Stimulated activated CD4-positive, alpha-beta T cell treated with anti-CD3 and anti-CD28 coated beads, Interleukin-4, amount 100 ng/mL, for 48 hours (primary cell): ENCODE results near the gene AKT3.

Experiments
- DNase-seq, 2 donors: peaks; one replicate each; pipeline ENCODE4 v3.0.0-alpha.2; 2020; ENCODE audit warnings: low read depth in 2 of 2

The AKT3 gene

DNA sequence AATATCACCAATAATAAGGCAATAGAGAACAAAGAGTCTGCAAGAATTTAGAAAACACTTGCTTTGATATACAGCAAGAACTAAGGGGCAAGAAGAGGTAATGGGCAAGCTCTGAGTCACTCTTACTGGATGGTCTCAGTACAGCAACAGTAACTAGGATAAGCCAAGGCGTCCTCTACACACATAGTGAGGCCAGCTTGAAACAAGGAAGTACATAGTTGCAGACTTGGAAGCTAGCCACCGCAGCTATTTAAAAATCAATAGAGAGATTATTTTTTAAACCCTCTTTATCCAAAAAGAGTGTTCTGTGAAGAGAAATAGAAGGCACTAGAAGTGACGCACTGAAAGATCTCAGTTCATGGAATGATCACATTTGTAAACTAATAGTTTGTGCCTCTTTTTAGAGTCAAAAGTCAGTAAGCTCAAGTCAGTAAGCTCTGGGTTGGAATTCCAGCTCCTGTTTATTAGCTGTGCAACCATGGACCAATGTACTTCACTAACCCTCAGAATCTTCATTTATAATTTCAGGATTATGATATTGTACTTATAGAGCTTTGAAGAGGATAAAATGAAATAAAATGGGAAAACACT lies 118.6 kb downstream of the AKT3 start:
- no peak for DNase-seq

DNA sequence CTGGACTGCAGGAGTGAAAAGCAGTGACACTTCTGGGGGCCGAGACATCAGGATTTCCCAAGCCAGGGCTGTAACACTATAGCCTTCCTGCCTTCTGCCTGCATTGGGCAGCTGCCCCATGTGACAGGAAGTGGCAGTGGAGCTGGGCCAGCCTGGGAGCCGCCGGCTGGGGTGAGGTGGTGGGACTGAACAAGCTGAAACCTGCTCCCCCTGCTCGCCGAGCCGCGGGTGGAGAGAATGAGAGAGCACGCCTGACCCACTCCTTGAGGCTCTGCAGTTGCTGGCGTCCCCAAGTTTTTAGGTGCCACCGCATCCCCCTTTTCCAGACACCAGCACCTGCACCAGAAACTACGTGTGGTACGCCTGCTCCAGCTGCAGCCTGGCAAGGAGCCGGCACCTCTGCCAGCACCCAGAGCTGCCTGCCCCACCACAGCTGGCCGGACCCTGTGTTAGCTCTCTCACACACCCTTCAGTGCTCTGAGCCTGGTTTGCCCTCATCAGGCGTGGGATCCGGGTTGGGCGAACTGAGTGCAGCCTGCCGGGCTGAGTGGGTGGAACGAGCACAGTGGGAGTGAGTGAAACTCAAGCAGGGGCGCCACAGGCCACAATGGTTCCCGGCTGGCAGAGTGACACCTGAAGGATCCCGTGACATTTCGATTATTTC lies 119.4 kb downstream of the AKT3 start:
- no peak for DNase-seq

DNA sequence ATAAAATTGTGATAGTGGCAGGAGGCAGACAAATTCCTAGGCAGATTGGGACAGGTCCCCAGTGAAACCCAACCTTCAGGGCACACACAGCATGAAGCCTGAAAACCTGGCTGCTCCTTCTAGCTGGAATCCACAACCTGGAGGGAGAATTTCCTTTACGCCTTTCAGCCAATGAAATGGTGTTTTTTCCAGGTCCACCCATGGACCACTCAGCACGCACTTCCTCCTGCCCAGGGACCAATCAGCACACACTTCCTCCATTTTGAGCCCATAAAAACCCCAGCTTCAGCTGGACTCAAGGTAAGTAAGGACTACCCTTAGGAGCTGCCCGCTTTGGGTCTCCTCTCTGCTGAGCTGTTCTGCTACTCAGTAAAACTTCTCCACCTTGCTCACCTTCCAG lies 120.1 kb downstream of the AKT3 start:
- DNase-seq = no peak

DNA sequence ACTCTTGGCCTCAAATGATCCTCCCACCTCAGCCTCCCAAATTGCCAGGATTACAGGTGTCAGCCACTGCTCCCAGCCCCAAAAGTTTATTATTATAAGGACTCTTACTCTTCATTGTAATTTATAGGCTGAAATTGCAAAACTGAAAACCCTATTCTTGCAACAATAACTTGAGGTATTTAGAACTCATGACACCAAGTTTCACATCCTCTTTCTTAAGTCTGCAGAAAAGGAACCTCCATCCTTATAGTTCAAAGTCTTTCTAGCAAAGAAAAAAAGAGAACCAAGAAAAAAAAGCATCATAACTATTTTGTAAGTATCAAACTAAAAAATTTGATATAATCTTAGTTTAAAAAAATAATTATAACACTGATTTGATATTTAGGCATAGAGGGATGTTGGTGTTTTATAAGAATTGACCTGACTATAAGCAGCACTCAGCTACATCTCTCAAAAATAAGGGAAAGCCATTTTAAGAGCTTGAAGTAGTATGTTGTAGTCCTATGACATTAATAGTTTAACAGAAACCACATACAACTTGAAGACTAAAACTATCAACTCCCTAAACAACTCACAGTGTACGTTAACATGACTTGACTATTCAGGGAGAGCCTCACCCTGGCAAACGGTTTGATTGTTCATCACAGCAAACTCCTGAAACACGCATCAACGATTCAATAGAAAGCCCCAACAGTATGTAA lies 122.4 kb downstream of the AKT3 start:
- no peak for DNase-seq

DNA sequence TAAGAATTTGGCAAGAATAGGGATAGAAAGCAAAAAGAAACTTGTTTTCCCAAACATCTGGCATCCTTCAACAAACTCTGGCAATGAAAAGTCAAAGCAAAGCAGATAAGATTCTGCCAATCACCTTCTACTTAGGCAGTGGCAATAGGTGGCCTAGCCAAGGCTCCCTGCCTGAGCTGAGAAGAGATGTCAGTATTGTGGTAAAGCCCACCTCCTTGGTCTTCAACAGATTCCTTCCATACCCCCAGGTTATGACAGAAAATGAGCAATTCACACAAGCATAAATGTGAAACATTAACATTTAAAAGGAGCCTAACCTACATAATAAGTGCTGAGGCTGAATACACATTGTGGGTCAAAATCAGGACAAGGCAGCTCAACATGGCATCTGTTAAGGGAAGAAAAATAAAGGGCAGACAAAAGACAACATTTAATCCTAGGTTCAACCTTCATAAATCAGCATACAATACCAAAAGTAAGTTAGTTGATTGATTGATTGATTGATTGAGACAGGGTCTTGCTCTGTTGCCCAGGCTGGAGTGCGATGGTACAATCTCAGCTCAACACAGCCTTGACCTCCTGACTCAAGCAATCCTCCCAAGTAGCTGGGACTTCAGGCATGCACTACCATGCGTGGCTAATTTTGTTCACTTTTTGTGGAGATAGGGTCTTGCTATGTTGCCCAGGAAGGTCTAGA lies 123.1 kb downstream of the AKT3 start:
- no peak for DNase-seq

DNA sequence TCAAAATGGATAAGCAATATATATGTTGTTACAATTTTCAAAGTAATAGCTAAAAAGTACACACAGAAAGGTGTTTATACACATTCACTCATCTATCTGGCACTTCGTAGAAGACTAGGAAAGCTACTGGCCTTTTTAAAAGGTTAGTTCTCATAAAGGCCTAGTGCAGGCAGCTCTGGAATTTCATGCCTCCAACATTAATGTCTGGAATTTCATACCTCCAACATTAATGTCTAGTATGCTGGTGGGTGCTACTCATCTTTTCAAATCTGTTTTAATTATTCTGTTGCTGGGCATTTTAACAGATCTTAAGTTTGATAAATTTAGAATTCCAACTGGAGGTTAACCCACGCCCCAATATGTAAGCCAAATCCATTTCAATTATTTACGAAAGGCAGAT lies 124.2 kb downstream of the AKT3 start:
- DNase-seq = no peak

DNA sequence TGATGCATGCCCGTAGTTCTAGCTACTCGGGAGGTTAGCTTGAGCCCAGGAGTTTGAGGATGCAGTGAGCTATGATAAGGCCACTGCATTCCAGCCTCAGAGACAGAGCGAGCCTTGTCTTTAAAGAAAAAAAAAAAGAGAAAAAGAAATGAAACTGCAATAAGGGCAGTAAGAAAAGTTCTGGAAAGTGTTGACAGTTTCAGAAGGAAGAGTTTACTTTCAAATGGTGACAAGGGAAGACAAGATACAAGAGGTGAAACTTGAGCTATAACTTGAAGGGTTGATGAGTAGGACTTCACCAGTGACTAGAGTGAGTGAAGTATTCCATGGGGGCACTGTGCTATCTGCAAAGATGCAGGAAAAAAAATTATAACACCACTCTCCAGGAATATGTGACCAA lies 125.0 kb downstream of the AKT3 start:
- no peak for DNase-seq

DNA sequence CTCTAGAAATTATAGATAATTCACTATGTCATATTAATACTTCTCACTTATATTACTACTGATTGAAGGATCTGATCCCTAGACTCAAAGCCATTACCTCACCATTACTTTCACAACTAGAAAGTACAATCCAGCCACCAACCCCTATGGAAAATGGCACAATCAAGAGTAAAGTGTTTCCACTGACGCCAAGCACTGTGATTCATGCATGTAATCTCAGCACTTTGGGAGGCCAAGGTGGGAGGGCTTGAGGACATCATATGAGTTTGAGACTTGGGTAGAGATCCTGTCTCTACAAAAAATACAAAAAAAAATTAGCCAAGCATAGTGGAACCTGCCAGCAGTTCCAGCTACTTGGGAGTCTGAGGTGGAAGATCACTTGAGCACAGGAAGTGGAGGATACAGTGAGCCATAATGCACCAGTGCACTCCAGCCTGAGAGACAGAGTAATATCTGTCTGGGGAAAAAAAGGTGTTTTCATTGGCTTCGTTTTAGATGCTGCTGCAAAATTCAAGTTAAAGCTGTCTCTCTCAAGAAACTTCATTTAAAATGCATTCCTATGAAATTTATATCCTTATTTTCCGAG lies 126.5 kb downstream of the AKT3 start:
- DNase-seq = no peak

DNA sequence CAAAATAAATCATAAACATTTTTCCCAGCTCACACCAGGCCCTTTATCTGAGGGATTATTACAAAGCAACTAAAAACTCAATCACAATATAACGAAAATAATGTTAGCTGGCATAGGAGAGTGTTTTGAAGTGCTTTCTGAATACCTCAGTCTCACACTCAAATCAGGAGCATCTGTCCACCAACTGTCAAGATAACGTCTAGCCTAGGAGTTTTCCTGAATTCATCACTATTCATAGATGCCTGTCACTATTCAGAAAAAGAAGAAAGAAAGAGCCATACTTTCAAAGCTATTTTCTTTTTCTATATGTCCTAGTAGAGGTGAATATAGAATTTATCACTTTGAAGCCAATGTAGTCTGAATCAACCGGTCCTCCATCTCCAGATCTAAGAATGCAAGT lies 127.0 kb downstream of the AKT3 start:
- no peak for DNase-seq

DNA sequence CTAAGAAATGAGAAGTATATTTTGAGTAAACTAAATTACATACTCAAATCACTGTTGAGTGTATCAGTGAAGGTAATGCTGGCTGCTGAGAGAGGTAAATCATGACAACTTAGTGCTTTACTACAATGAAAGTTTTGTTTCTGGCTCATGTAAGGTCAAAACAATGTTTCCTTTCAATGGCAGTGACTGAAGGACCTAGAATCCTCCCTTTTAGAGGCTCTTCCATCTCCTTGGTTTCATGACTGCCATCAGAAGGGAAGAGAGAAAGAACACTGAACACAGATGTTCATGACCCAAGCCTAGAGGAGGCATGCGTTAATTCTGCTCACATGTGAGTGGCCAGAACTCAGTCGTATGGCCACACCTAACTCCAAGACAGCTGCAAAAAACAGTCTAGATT lies 130.6 kb downstream of the AKT3 start:
- no peak for DNase-seq

DNA sequence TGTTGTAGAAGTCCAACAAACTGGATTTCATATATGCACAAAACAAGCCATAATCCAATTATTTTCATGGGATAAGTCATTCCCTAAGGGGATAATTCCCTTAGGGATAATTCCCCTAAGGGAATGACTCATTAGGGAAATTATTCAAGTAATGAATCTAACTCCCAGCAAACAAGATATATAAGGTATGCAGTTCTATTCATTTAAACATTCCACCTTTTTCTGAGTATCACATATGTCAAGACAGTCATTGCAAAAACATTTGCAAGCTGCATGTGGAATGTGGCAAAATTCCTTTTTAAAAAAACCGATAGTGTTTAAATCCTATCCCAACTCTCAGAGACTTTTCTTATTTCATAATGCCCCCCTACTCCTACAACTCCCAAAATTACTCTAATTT lies 131.2 kb downstream of the AKT3 start:
- DNase-seq = no peak

DNA sequence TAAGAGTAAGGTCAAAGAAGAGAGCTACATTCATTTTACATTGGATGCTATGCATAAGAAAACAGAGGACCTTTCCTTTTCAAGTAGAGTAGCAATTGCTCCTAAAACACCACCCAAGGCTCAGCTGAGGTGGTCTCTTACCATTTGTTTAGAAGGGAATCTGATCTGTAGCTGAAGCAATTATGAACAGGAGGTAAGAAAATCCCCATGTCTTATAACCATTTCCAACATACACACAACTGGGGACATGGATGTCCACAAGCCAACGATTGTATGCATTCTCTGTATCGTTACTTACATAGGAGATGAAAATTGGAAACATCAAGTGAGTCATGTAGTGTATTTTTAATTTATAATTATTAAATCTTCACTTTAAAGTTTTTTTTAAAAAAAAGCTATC lies 132.0 kb downstream of the AKT3 start:
- DNase-seq = no peak

DNA sequence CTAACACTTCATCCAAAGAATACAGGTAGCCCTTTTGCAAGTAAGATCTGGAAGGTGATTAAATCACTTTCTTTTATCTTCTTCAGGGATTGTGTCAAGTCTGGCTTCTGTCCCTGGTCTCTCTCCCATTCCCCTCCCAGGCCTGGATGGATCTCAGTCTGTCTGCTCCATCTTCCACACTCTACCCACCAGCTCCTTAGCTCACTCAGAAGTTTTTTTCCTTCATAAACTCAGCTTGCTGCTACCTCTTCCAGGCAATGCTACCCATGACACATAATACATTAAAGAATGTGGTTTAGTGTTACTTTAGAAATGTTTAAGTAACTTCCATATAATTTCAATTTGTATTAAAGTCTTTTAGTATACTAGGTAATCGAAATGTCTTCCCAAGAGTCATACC lies 133.1 kb downstream of the AKT3 start:
- DNase-seq = no peak

DNA sequence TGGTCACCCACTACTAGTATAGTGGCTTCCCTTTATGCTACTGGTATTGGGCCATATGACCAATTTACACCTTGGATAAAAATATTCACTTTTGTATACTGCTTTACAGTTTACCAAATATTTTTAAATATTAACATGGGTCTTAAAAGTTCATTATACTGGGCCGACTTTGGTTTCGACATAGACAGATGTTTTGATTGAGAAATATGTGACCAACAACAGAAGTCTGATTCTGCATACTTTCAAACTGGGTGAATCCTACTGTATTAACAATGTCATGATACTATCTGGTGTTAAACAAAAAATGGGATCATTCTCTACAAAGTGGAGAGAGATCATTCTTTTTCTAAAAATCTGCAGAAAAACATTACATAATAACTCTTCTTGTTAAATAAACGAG lies 134.8 kb downstream of the AKT3 start:
- DNase-seq = no peak

DNA sequence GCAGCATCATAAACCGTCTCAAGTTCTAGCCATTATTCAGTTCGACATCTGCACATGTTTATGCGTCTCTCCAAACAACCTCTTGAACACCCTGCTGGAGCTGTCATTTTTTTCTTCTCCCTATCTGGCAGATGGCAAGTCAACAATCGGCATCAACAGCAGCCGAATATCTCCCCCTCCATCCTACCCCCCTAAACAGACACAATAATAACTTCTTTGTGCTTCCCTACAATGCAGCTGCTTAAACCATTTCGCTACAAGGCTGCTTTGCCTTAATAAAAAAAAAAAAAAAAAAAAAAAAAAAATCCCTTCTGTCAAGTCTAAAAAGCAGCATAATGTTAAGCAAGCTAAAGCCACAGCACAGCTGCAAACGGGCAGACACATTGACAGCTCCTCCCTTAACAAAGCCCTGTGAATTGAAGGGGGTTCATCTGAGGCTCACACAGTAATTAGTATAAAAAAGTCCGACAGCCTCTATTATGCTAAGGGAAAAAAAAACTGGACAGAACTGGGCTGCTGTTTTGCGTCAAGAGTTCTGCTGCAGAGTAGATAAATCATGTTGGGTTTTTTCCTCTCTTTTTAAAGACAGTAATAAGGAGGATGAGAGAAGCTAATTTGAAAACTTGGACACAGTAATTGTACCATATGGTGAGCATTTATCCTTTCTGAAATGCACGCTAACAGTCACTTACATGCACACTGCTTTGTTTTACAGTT lies 136.4 kb downstream of the AKT3 start:
- no peak for DNase-seq

DNA sequence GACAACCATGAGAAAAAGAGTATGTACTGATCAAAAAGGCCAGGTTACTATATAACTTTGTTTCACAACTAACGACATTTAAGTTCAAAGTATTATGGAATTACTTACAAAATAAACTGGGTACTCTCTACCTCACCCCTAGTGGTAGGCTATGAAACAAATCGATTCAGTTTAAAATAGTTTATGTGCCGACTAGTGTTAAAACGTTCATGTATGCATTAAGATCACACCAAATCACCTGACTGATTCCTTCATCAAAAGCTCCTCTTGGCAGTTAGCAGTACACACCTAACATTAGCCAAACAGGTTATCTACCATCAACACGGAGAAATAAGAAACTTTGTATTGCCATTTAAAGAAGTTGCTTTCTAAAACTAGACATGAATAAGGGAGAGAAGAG lies 137.1 kb downstream of the AKT3 start:
- DNase-seq = no peak

DNA sequence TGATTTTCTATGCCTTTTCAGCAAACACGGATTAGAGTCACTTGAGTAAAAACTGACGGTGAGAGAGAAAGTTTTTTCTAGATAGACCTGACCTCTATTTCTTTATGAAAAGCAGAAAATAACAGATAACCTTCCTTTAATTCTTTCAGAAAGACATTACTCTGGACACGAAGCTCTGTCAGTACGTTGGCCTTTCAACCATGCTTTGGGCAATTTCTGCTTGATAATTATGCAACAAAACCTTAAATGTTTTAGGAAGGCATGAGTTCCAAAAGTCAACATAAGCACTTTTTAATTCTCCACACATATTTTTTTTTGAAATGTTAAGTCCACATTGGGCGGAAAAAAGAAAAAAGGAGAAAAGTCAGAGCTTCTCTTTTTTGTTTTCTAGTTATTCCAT lies 137.8 kb downstream of the AKT3 start:
- no peak for DNase-seq

DNA sequence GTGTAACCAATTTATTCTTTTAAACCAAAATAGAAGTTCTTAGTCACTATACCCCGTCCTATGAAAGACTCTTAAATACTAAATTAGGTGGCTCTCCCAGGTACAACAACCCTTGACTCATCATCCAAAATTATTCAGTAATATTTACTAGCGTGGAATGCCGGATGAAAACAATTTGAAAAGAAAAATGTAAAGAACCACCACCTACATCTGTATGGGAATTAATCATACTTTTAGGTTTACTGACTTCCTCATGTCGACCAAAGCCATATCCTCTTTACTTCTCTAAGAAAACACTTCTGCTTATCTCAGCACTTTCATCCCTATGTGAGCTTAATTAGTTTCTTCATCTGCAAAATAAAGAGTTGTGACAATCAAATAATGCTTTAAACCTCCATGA lies 139.6 kb downstream of the AKT3 start:
- no peak for DNase-seq

DNA sequence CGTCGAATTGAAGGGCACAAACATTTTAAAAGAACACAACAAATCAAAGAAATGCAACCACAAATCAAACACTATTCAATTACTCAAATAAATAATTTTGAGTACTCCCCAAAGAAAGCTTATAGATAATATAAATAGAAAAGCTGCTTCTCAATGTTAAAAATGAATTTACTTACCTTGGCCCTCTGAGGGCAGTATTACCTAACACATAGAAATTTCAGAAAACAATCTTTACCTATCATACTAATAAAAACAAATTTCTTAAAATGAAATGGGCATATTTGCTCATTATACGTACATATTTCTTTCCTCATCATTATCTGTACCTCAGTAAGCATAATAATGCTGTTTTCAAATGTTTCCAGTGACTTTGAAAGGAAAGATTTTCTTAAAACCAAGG lies 141.8 kb downstream of the AKT3 start:
- DNase-seq = no peak

DNA sequence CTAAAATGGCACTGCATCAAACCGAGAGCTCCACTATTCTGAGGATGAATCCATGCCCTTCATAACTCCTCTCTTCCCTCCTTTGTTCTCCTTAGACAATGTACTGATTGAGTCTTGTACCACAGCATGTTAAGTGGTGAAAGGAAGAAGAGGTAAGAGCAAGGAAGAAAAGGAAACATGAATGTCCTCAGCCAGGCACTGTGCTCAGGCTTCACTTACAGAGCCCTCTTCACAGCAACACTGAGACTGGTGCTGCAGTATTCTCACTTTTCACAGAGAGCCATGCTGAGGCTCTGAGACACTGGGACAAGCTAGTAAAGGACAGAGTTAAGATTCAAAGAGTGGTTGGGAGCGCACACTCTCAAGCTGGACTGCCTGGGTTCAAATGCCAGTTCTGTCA lies 143.5 kb downstream of the AKT3 start:
- DNase-seq = no peak

DNA sequence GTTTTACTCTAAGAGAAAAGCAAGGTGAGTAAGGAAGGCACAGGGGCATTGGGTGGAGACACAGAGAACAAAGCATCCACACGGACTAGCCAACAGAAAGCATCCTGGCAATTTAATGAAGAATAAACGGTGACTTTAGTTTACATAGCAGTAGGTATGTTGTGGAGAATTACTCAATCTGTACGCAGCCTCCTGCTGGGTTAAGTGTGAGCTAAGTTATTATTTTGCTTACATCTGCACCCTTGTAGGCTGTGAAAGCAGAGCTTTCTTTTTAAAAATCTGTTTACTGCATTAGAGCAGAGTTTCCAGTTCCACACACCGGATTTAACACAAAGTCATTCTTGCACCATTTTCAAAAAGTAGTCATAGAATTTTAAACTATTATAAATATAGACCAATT lies 144.5 kb downstream of the AKT3 start:
- no peak for DNase-seq

DNA sequence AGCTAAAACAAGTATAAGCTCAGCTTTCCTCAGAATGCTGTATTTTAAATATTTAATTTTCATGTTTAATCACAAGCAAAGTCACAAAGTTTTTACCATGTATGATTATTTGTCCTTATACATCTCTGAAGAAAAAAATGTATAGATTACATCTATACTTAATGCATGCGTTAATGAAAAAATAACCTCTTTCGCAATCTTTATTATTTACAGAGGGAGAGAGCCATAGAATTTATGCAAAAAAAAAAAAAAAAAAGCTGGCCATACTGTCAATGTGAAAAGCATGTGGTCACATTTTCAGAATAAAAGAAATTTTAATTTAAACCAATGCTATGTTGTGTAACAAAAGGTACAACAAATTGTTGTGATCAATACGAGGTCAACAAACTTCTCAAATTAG lies 148.2 kb downstream of the AKT3 start:
- DNase-seq = no peak
